Measurements from ENCODE around the gene DYNC2H1.
"Not testable (repeated sequence)": the region's sequence is repeated elsewhere in the genome, so short reads cannot be mapped to it uniquely, and the experiment has no call there.

Gene DYNC2H1

DNA sequence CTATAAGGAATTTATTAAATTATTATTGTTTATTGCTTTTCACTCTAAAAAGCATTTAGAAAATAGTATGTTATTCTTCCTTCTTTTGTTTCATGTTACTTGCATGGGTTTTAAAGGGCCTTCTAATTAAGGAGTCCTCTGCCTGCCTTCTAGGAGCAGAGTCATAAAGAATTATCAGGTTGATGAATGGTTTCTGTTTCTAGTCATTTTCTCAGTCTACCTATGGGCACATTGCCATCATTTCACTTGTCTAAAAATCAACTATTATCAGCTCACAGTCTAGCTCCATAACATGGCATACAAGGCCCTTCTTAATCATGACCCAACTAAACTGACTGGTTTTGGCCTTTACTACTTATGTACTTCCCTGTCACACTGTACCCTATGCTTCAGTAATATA lies 16.2 kb downstream of the DYNC2H1 start:
- TF ChIP-seq, protein P1, sequence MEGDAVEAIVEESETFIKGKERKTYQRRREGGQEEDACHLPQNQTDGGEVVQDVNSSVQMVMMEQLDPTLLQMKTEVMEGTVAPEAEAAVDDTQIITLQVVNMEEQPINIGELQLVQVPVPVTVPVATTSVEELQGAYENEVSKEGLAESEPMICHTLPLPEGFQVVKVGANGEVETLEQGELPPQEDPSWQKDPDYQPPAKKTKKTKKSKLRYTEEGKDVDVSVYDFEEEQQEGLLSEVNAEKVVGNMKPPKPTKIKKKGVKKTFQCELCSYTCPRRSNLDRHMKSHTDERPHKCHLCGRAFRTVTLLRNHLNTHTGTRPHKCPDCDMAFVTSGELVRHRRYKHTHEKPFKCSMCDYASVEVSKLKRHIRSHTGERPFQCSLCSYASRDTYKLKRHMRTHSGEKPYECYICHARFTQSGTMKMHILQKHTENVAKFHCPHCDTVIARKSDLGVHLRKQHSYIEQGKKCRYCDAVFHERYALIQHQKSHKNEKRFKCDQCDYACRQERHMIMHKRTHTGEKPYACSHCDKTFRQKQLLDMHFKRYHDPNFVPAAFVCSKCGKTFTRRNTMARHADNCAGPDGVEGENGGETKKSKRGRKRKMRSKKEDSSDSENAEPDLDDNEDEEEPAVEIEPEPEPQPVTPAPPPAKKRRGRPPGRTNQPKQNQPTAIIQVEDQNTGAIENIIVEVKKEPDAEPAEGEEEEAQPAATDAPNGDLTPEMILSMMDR (IDR thresholded peaks at IDR 0.05; ENCODE audit: insufficient read depth, missing control alignments): no peak
- no peak for DNase-seq (ENCODE audit: insufficient read length, low spot score)
- no peak for FAIRE-seq

DNA sequence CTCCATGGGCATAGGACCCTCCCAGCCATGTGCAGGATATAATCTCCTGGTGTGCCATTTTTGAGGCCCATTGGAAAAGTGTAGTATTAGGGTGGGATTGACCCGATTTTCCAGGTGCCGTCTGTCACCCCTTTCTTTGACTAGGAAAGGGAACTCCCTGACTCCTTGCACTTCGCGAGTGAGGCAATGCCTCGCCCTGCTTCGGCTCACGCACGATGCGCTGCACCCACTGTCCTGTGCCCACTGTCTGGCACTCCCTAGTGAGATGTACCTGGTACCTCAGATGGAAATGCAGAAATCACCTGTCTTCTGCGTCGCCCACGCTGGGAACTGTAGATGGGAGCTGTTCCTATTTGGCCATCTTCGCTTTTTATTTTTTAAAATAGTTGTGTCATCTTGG lies 32.8 kb downstream of the DYNC2H1 start:
- not testable (repeated sequence) for DNase-seq (ENCODE audit: insufficient read length, low spot score); FAIRE-seq

DNA sequence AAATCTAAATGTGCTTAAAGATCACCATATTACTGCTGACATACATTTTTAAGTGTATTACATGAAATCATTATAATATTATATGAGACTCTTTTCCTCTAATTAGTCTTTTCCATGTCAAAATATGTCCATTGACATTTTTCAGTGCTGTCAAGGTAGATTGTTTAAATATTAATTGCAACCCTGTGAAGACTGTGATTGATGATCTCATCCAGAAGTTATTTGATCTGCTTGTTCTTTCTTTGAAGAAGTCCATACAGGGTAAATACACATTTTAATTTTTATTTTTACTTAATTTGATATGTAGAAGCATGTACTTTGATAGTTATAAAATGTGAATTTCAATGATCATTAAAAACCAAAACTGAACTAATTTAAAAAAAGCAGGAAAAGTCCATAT lies 38.4 kb downstream of the DYNC2H1 start:
- TF ChIP-seq, protein P1 (IDR thresholded peaks at IDR 0.05; ENCODE audit: insufficient read depth, missing control alignments): no peak
- DNase-seq (ENCODE audit: insufficient read length, low spot score): no peak
- FAIRE-seq: no peak

DNA sequence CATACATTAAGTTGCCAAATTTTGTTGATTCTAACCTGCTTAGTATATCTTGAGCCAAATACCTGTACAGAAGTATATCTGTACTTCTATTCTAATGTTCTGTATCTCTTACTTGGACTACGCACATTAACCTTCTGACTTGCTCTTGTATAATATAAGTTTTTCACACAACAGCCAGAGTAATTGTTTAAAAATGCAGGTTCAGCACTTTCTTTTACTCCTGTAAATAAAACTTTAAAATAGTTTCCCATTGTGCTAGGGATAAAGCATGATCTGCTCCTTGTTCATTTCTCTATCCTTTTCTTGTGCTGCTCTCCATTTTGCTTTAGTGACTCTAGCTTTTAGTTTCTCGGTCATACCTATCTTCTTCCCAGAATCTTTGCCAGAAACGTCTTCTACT lies 48.3 kb downstream of the DYNC2H1 start:
- TF ChIP-seq, protein P1 (IDR thresholded peaks at IDR 0.05; ENCODE audit: insufficient read depth, missing control alignments): no peak
- FAIRE-seq: no peak
- no peak for DNase-seq (ENCODE audit: insufficient read length, low spot score)

DNA sequence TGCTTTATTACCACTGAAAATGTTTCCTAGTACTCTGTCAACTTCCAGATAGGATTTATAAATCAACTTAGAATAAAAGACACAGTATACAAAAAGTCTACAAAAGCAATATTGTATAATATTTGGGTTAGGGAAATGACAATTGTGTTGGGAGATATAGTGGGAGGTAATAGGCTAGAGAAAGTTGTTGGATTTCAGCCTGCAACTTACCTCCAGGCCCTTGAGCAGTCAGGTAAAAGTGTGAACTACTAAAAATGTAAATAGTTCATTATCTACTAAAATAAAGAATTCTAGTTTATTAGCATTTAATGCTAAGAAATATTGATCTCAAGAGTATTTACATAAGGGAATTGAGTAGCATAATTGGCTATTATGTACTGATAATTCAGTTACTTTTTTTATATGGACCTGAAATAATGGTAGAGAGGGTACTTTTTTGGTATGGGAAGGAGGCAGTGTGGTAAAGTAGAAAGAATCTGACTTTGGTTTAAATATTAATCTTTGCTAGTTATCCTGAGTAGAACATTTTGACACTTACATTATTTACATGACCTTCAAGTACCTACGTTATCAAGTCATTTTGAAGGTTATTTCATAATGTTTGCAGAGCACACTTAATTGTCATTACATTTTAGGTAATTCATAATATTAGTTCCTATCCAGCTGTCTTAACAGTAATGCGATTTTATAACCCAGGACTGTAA lies 55.0 kb downstream of the DYNC2H1 start:
- FAIRE-seq: no peak
- no peak for DNase-seq (ENCODE audit: insufficient read length, low spot score)
- TF ChIP-seq, protein P1 (IDR thresholded peaks at IDR 0.05; ENCODE audit: insufficient read depth, missing control alignments): no peak

DNA sequence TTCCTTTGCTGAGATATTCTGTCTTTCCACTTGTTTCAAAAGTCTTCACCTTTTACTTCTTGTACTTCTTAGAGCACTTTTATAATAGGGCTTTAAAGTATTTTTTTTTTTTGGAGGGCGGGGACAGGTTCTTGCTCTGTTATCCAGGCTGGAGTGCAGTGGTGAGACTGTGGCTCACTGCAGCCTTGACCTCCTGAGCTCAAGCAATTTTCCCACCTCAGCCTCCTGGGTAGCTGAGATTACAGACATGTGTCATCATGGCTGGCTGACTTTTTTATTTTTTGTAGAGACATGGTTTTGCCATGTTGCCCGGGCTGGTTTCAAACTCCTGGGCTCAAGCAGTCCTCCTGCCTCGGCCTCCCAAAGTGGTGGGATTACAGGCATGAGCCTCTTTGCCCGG lies 57.9 kb downstream of the DYNC2H1 start:
- TF ChIP-seq, protein P1 (IDR thresholded peaks at IDR 0.05; ENCODE audit: insufficient read depth, missing control alignments): no peak
- FAIRE-seq (no peak), DNase-seq (ENCODE audit: insufficient read length, low spot score) (no peak)

DNA sequence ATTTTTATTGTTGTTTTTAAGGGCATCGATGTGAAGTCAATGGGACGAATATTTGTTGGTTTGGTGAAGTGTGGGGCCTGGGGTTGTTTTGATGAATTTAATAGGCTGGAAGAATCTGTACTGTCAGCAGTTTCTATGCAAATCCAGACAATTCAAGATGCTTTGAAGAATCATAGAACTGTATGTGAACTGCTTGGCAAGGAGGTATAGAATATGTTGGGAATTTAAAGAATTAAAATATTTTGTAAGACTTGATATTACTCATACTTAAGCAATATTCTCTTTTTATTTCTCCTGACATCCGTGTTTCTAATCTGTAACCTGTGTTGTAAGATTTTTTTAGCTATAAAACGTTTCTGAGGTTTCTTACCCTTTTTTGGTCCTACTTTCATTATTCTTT lies 61.6 kb downstream of the DYNC2H1 start:
- DNase-seq (ENCODE audit: insufficient read length, low spot score) (no peak), FAIRE-seq (no peak)
- TF ChIP-seq, protein P1 (IDR thresholded peaks at IDR 0.05; ENCODE audit: insufficient read depth, missing control alignments): no peak
